Activated naive CD4-positive, alpha-beta T cell treated with anti-CD3 and anti-CD28 coated beads, Interleukin-2, amount 50 U/mL, for 16 hours (primary cell): ENCODE results near the gene PKD1L1.
"Not testable (repeated sequence)": the region's sequence is repeated elsewhere in the genome, so short reads cannot be mapped to it uniquely, and the experiment has no call there.

Source experiments
- DNase-seq: peaks from one replicate; pipeline ENCODE4 v3.0.0-alpha.2; 2020

The PKD1L1 gene

GRCh38 chr7:47937065-47937687 lies 11.1 kb downstream of the PKD1L1 start:
- DNase-seq: no peak

- DNase-seq: no peak
These were observed 11.9 kb downstream of the PKD1L1 start for GRCh38 chr7:47936323-47936722.

- DNase-seq: no peak
These were observed 12.9 kb downstream of the PKD1L1 start for GRCh38 chr7:47935336-47935735.

- DNase-seq: no peak
These were observed 13.4 kb downstream of the PKD1L1 start for GRCh38 chr7:47934831-47935230.

- DNase-seq: no peak
These were observed 15.1 kb downstream of the PKD1L1 start for GRCh38 chr7:47933215-47933614.

GRCh38 chr7:47932466-47933037 lies 15.7 kb downstream of the PKD1L1 start:
- DNase-seq: no peak

GRCh38 chr7:47932016-47932415 lies 16.2 kb downstream of the PKD1L1 start:
- no peak for DNase-seq

GRCh38 chr7:47931005-47932004 lies 17.0 kb downstream of the PKD1L1 start:
- no peak for DNase-seq

GRCh38 chr7:47924266-47924665 lies 24.0 kb downstream of the PKD1L1 start:
- DNase-seq: no peak

- DNase-seq: not testable (repeated sequence)
These were observed 25.0 kb downstream of the PKD1L1 start for GRCh38 chr7:47923081-47923875.

- DNase-seq: not testable (repeated sequence)
These were observed 31.8 kb downstream of the PKD1L1 start for GRCh38 chr7:47916514-47916913.

- DNase-seq: no peak
These were observed 32.7 kb downstream of the PKD1L1 start for GRCh38 chr7:47915616-47915976.

GRCh38 chr7:47914717-47915615 lies 33.3 kb downstream of the PKD1L1 start:
- no peak for DNase-seq

- no peak for DNase-seq
These were observed 35.9 kb downstream of the PKD1L1 start for GRCh38 chr7:47912332-47912731.

- DNase-seq: no peak
These were observed 39.5 kb downstream of the PKD1L1 start for GRCh38 chr7:47908720-47909119.

- DNase-seq: no peak
These were observed 40.2 kb downstream of the PKD1L1 start for GRCh38 chr7:47907981-47908616.

GRCh38 chr7:47906883-47907282 lies 41.4 kb downstream of the PKD1L1 start:
- no peak for DNase-seq

- no peak for DNase-seq
These were observed 43.0 kb downstream of the PKD1L1 start for GRCh38 chr7:47905076-47905920.

GRCh38 chr7:47902013-47902412 lies 46.3 kb downstream of the PKD1L1 start:
- DNase-seq: no peak

GRCh38 chr7:47901542-47901941 lies 46.7 kb downstream of the PKD1L1 start:
- DNase-seq: no peak
